Neural progenitor cell (in vitro differentiated cells): Measurements from ENCODE around the gene NCR2.

Experiments used
- EZH2 ChIP-seq: fragments of 200-600 bp; sonication (generic); IDR thresholded peaks from 2 replicates; pipeline ENCODE4 v1.6.1; 2017; ENCODE audit warnings: antibody characterized with exemption, mild to moderate bottlenecking, moderate library complexity
- EZH2phosphoT487 ChIP-seq: fragments of 200-600 bp; sonication (generic); IDR thresholded peaks from 2 replicates; pipeline ENCODE4 v1.6.1; 2017; ENCODE audit warnings: antibody characterized with exemption
- TF ChIP-seq, protein P1 (sequence below): fragments of 200-600 bp; sonication (generic); IDR thresholded peaks from 2 replicates; pipeline ENCODE4 v1.5.1; 2017; ENCODE audit warnings: antibody characterized with exemption, mild to moderate bottlenecking

DNA sequence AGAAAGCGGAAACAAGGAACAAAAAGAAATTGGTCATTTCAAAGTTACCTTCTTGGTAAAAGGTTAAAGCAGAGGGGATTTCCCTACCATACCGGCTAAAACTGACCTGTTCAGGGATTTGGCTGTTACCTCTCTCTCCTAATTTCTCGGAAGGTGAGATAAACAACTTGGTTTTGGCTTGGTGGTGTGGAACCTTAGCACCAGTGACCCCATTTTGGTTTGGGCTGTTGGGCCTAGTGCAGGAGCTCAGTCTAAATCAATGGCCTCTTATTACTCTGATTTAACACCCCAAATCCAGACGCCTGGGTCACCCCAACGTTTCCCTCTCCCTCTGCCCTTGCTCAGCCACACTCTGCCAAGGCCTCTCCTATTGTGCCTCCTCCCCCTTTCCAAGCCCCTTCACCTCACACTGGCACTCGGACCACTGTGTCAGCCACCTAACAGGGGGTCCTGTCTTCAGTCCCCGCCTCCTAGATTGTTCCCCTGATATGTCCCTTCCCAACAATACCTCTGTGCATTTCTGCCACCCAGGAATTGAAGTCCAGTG is 8.3 kb downstream of the NCR2 start:
- TF ChIP-seq, protein P1, sequence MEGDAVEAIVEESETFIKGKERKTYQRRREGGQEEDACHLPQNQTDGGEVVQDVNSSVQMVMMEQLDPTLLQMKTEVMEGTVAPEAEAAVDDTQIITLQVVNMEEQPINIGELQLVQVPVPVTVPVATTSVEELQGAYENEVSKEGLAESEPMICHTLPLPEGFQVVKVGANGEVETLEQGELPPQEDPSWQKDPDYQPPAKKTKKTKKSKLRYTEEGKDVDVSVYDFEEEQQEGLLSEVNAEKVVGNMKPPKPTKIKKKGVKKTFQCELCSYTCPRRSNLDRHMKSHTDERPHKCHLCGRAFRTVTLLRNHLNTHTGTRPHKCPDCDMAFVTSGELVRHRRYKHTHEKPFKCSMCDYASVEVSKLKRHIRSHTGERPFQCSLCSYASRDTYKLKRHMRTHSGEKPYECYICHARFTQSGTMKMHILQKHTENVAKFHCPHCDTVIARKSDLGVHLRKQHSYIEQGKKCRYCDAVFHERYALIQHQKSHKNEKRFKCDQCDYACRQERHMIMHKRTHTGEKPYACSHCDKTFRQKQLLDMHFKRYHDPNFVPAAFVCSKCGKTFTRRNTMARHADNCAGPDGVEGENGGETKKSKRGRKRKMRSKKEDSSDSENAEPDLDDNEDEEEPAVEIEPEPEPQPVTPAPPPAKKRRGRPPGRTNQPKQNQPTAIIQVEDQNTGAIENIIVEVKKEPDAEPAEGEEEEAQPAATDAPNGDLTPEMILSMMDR, result no peak
- TF ChIP-seq EZH2 (no peak), EZH2phosphoT487 (no peak)
